NT2/D1 (cell line): Measurements from ENCODE around the gene MZF1.

Experiments
- SUZ12 ChIP-seq: IDR thresholded peaks from 2 replicates; pipeline ENCODE4 v1.6.1; 2011; ENCODE audit not compliant: insufficient read length, insufficient read depth; ENCODE audit errors: extremely low read depth
- ZNF274 ChIP-seq: IDR thresholded peaks from 2 replicates; pipeline ENCODE4 v1.6.1; 2011; ENCODE audit warnings: mild to moderate bottlenecking, low read depth, low read length

- no peak for TF ChIP-seq ZNF274
- TF ChIP-seq SUZ12 = no peak
These were observed 11.6 kb upstream of the MZF1 start for GRCh38 chr19:58584498-58585441.
